OCI-M2 (cell line): ENCODE measurements around the gene TBX21.
A peak's percentile ranks its signal among the peaks of the same experiment; 100 is the strongest.

ENCODE experiments used
- DNase-seq: peaks from one replicate; lab custom pipeline; 2025; ENCODE audit not compliant: unreplicated experiment; lab: John Stamatoyannopoulos, UW

Gene TBX21

DNA sequence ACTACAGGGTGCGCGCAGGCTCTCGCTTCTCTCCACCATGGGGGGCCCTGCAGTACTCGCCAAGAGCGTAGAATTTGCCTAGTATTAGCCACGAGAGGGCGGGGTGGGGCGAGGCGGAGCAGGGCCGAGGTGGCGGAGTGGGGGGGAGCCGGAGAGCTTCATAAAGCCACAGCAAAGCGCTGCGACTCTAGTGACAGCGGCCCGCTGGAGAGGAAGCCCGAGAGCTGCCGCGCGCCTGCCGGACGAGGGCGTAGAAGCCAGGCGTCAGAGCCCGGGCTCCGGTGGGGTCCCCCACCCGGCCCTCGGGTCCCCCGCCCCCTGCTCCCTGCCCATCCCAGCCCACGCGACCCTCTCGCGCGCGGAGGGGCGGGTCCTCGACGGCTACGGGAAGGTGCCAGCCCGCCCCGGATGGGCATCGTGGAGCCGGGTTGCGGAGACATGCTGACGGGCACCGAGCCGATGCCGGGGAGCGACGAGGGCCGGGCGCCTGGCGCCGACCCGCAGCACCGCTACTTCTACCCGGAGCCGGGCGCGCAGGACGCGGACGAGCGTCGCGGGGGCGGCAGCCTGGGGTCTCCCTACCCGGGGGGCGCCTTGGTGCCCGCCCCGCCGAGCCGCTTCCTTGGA is at the start of gene TBX21:
Gene TBX21, plus strand, starts transcription at position 190 of the 627 bp plus-strand sequence. Its CDS starts 219 bp downstream, at position 409.
- peak; percentile 6 for DNase-seq

- no peak for DNase-seq
These were observed 49.0 kb upstream of the TBX21 start for GRCh38 chr17:47684025-47684424.

GRCh38 chr17:47684535-47685193 is 48.4 kb upstream of the TBX21 start:
- no peak for DNase-seq

DNA sequence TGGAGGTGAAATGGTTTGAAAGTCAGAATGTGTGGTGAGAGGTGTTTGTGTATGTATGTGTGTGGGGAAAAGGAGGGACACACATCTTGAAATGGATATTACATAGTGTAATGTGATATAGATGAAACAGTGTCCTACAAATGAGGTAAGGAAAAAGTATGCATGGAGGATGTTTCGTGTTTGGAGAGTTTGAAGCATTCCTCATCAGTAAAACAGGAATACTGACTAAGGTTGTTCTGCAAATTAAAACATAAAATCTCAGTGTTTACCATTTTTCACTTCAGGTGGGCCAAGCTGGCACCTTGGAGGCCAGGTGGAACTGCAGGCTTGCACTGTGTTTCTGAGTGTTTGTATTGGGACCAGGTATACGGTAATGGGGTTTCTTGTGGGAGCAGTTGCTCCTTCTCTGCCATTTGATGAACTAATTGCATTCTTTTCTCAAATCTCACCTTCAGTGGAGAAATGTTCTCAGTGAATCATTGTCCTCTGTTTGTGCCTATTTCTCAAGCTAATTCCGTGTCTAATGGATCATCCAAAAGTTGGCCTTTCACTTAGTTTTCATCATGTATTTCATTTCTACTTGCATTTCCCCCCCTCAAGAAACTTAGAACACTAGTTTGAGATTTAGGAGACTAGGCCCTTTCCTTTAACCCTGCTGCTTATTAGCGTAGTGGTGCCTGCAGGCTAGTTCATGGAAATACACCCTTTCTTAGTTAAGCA is 47.3 kb upstream of the TBX21 start:
- DNase-seq = no peak

GRCh38 chr17:47686276-47686635 is 46.8 kb upstream of the TBX21 start:
- no peak for DNase-seq

GRCh38 chr17:47686664-47687327 is 46.2 kb upstream of the TBX21 start:
- no peak for DNase-seq

- DNase-seq = no peak
These were observed 45.7 kb upstream of the TBX21 start for GRCh38 chr17:47687328-47687690.

DNA sequence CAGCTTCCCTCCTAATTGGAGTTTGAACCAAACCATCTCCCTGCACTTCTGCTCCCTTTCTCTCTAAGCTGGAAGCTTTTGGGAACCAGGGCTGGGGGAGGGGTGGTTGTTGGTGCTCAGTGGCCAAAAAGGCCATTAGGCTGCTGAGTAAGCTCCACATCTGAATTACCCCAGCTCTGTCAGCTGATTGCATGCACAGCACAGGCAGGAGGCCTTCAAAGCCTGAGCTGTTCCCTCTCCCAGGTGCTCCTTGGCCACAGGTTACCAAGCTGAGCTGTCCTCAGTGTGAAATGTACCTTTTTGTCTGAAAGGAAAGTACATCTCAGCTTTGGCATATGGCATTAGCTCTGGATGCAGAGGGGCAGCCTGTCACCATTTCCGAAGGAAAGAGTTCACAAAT is 45.3 kb upstream of the TBX21 start:
- DNase-seq = no peak

DNA sequence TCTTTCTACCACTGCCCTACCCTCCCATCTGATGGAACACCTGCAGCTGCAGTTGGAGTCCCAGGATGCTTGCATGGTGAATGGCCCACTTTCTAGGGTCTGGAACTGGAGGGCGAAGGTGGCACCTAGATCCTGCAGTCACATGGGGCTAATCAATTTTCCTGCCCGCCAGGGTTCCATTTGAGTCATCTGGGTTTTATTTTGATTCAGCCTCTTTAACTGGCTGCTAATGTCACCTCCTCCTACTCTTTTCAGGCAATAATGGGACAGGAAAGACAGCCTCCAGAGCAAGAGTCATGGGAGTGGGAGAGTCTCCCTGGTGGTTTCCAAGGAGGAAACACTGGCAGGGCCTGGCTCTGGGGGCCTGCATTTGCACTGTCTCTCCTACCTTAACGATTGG is 42.9 kb upstream of the TBX21 start:
- no peak for DNase-seq

GRCh38 chr17:47692137-47692894 is 40.7 kb upstream of the TBX21 start:
- no peak for DNase-seq

DNA sequence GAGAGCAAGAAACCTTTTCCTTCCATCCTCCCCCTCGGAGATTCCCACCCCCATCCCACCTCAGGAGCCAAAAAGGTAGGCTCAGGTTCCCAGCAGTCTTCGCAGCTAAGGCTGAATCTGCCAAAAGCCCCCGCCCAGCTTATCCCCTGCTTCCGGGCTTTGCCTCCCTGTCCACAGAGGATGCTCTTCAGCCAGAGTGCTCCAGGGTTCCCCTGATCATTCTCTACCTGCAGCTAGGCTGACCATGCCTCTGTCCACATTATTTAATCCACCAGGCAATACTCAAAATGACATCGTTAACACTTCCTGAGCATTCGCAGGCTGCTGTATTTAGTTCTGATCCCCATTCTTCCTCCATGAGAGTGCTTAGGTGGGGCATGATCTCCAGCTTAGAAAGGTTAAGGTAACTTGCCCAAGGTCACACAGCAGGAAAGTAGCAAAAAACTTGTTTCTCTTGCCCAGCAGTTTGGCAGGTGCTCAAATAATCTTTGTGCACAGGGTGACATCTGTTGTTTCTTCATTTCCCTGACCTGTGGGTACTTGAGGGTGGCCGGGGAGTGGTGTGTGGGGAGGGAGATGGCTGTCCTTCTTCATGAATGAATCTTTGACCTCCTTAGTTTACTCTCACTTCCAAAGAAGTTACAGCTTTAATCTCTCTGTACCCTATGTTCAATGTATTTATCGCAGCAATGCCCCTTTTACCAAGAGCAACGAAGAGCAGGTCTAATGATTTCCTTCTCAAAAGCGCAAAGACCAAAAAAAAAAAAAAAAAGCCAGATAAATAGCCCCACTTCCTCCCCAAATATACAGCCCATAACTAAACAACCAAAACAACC is 39.9 kb upstream of the TBX21 start:
- no peak for DNase-seq

- no peak for DNase-seq
These were observed 39.1 kb upstream of the TBX21 start, which contains the start of gene TBKBP1 for GRCh38 chr17:47693731-47694580. Gene TBKBP1 (plus strand): TSS chr17:47694161. CDS start chr17:47696113, 1,952 bp downstream.

DNA sequence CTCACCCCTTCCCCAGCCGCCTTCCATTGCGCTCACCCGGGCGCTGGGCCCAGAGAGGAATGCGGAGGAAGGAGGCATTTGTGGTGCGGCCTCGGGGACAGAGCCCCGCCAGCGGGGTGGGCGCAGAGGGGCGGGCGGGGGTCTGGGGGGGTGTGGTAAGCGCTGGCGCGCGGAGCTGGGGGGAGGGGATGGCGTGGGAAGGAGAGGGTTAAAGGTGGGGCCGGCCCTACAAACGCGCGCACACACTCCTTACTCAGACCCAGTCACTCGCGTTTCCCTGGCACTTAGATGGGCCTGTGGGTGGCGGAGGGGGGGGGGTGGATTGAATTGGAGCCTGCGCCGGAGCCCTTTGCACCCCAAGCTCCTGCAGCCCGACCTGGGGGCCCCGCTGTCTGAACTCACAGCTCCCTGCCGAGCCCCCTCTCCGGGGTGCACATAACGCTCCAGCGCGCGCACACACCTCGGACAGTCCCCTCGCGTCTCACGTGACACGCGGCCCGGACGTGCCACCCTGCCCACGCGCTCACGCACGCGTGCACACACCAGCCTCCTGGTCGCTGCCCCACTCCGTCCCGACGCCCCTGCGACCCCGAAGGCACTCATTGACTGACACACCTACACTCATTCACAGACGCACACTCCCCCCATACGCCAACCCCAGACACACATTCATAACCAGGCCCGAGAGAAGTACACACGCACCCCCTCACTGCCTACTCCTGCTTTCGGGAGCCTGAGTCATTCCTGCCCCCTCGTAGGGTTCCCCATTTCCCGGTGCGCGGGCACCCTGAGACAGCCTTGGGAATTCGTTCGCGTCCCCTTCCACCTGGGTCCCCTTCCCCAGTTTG is 38.2 kb upstream of the TBX21 start:
- DNase-seq = no peak

- DNase-seq = no peak
These were observed 37.3 kb upstream of the TBX21 start for GRCh38 chr17:47695429-47696376.

DNA sequence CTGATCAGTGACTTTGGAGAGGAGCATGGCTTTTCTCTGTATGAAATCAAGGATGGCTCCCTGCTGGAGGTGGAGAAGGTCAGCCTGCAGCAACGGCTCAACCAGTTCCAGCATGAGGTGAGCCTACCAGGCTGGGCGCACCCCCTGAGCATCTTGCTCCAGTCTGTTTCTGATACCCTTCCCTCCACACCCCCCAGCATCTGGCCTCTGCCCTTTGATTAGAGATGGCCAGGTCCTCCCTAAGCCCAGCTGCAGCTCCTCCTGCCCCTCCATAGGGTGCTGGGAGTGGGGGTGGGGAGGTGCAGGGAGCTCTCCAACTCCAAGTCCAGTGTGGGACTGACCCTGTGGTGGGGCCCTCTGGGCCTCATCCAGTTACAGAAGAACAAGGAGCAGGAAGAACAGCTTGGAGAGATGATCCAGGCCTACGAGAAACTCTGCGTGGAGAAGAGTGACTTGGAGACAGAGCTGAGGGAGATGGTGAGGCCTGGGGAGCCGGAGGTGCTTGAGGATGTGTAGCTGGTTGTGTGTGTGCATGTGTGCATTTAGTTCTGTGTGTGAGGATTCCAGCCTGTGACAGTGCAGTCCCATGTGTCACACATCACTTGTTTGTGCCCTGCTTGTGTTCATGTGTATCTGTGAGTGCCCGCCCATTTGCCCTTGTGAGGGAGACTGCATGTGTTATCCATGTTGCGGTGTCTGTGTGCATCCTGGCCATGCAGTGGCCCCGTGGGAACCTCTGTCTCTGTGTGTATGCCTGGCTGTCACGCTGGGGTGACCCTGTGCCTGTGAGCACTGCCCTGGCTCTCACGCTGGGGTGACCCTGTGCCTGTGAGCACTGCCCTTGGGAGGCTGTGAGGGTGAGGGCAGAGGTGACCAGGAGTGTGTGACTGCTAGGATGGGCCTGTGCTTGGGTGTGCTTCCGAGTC is 36.1 kb upstream of the TBX21 start:
- no peak for DNase-seq
